HG02840 (cell line): ENCODE results near the gene C3AR1.

Source experiments
- ATAC-seq: cut with Tn5 transposase; IDR thresholded peaks from one replicate; pipeline ENCODE4 v1.9.1; 2021; ENCODE audit warnings: mild to moderate bottlenecking, moderate library complexity, moderate number of reproducible peaks; ENCODE audit not compliant: unreplicated experiment, low FRiP score

Gene C3AR1

GRCh38 chr12:8058506-8058905 is 7.7 kb downstream of the C3AR1 start:
- ATAC-seq = no peak

- ATAC-seq = no peak
Measured at GRCh38 chr12:8057839-8058238, 8.3 kb downstream of the C3AR1 start.

- no peak for ATAC-seq
Measured at GRCh38 chr12:8057306-8057705, 8.9 kb downstream of the C3AR1 start.

GRCh38 chr12:8054816-8055215 is 11.3 kb downstream of the C3AR1 start:
- ATAC-seq = no peak

- no peak for ATAC-seq
Measured at GRCh38 chr12:8052679-8053078, 13.5 kb downstream of the C3AR1 start.

GRCh38 chr12:8050600-8051250 is 15.4 kb downstream of the C3AR1 start:
- no peak for ATAC-seq

GRCh38 chr12:8048906-8049305 is 17.3 kb downstream of the C3AR1 start:
- ATAC-seq = no peak

GRCh38 chr12:8047842-8048241 is 18.3 kb downstream of the C3AR1 start:
- no peak for ATAC-seq

- ATAC-seq = no peak
Measured at GRCh38 chr12:8045952-8046944, 19.9 kb downstream of the C3AR1 start.

GRCh38 chr12:8040791-8041190 is 25.4 kb downstream of the C3AR1 start:
- ATAC-seq = no peak

GRCh38 chr12:8038659-8039114 is 27.5 kb downstream of the C3AR1 start:
- no peak for ATAC-seq

GRCh38 chr12:8037947-8038346 is 28.2 kb downstream of the C3AR1 start:
- ATAC-seq = no peak

- no peak for ATAC-seq
Measured at GRCh38 chr12:8037046-8037663, 29.0 kb downstream of the C3AR1 start.

- ATAC-seq = no peak
Measured at GRCh38 chr12:8036346-8036745, 29.8 kb downstream of the C3AR1 start.

- ATAC-seq = no peak
Measured at GRCh38 chr12:8035440-8036010, 30.6 kb downstream of the C3AR1 start.

GRCh38 chr12:8034802-8035201 is 31.4 kb downstream of the C3AR1 start:
- ATAC-seq = no peak

- ATAC-seq = peak; percentile 7
Measured at GRCh38 chr12:8033153-8034044, 32.8 kb downstream of the C3AR1 start.

GRCh38 chr12:8032242-8033152 is 33.7 kb downstream of the C3AR1 start, which contains the start of gene FOXJ2:
FOXJ2 (plus strand) TSS chr12:8032716; CDS start chr12:8039833, 7,117 bp downstream.
- peak; percentile 54 for ATAC-seq

- ATAC-seq = no peak
Measured at GRCh38 chr12:8031872-8032241, 34.3 kb downstream of the C3AR1 start.
